Loucy (cell line): Measurements from ENCODE around the gene SLC43A2.

Source experiments
- H2AFZ ChIP-seq: fragments of 200-600 bp; sonication (generic); 2 replicates; pipeline ENCODE4 v1.6.0; 2016; ENCODE audit warnings: antibody characterized with exemption, mild to moderate bottlenecking, low read length, moderate library complexity
- H3F3A ChIP-seq: fragments of 200-600 bp; 2 replicates; pipeline ENCODE4 v1.6.0; 2016; ENCODE audit warnings: antibody characterized with exemption, low read depth, mild to moderate bottlenecking
- H3K27me3 ChIP-seq: fragments of 200-600 bp; sonication (generic); 2 replicates; pipeline ENCODE4 v1.6.1; 2014; ENCODE audit warnings: low read length, mild to moderate bottlenecking; ENCODE audit not compliant: insufficient read depth, poor library complexity, severe bottlenecking
- H3K36me3 ChIP-seq: fragments of 200-600 bp; sonication (generic); 2 replicates; pipeline ENCODE4 v1.6.1; 2016; ENCODE audit warnings: low read length; ENCODE audit not compliant: insufficient read depth
- H3K4me1 ChIP-seq: fragments of 200-600 bp; sonication (generic); 2 replicates; pipeline ENCODE4 v1.5.1; 2014; ENCODE audit warnings: low read length, mild to moderate bottlenecking; ENCODE audit not compliant: insufficient read depth, poor library complexity, severe bottlenecking
- H3K4me2 ChIP-seq: fragments of 200-600 bp; sonication (generic); 2 replicates; pipeline ENCODE4 v1.6.0; 2014; ENCODE audit warnings: antibody characterized with exemption, low read length, low read depth, mild to moderate bottlenecking; ENCODE audit not compliant: poor library complexity, severe bottlenecking
- H3K4me3 ChIP-seq: fragments of 200-600 bp; sonication (generic); 2 replicates; pipeline ENCODE4 v1.5.1; 2014; ENCODE audit warnings: low read length, mild to moderate bottlenecking, mixed read lengths; ENCODE audit not compliant: poor library complexity, severe bottlenecking
- H3K79me2 ChIP-seq: fragments of 200-600 bp; sonication (generic); 2 replicates; pipeline ENCODE4 v1.6.1; 2014; ENCODE audit warnings: low read length; ENCODE audit not compliant: insufficient read depth
- H3K9ac ChIP-seq: fragments of 200-600 bp; sonication (generic); 2 replicates; pipeline ENCODE4 v1.6.0; 2014; ENCODE audit warnings: mild to moderate bottlenecking, low read depth, low read length, moderate library complexity; ENCODE audit not compliant: poor library complexity, severe bottlenecking
- H3K9me2 ChIP-seq: fragments of 200-600 bp; sonication (generic); replicated peaks from 2 replicates; pipeline ENCODE4 v1.6.1; 2016; ENCODE audit warnings: low read depth, low read length, mixed read lengths
- H3K9me3 ChIP-seq: fragments of 200-600 bp; sonication (generic); 2 replicates; pipeline ENCODE4 v1.6.1; 2014; ENCODE audit warnings: mild to moderate bottlenecking, antibody characterized with exemption, low read length, low read depth; ENCODE audit not compliant: insufficient read depth
- H4K20me1 ChIP-seq: fragments of 200-600 bp; sonication (generic); 2 replicates; pipeline ENCODE4 v1.6.0; 2014; ENCODE audit warnings: antibody characterized with exemption, low read length, mild to moderate bottlenecking; ENCODE audit not compliant: insufficient read depth, poor library complexity, severe bottlenecking
- CTCF ChIP-seq: fragments of 200-600 bp; sonication (generic); conservative IDR thresholded peaks from 2 replicates; pipeline ENCODE4 v1.5.1; 2014; ENCODE audit warnings: mild to moderate bottlenecking, antibody characterized with exemption, low read length
- EZH2phosphoT487 ChIP-seq: fragments of 200-600 bp; IDR thresholded peaks from 2 replicates; pipeline ENCODE4 v1.6.1; 2018; ENCODE audit warnings: antibody characterized with exemption, mild to moderate bottlenecking, moderate library complexity, borderline replicate concordance

SLC43A2 gene

GRCh38 chr17:1620486-1620885 lies 8.1 kb downstream of the SLC43A2 start:
- Histone ChIP-seq H3K4me1 (peaks cover 8% of the 10 kb centered on the region), H3K27me3 (no peaks in the 10 kb centered on the region), H4K20me1 (no peaks in the 10 kb centered on the region), H3K79me2 (peaks cover 27% of the 10 kb centered on the region; the same call in 1 of the 2 replicates), H3K9ac (peak overlapping the region; percentile 2), H3K4me3 (no peak overlapping the region), H3K9me3 (no peaks in the 10 kb centered on the region), H2AFZ (no peak overlapping the region), H3F3A (no peaks in the 10 kb centered on the region), H3K9me2 (no peaks in the 10 kb centered on the region), H3K4me2 (no peak overlapping the region), H3K36me3 (no peaks in the 10 kb centered on the region)
- TF ChIP-seq CTCF (no peak), EZH2phosphoT487 (no peak)

GRCh38 chr17:1617620-1618174 lies 10.9 kb downstream of the SLC43A2 start:
- TF ChIP-seq EZH2phosphoT487, result no peak
- TF ChIP-seq CTCF, result no peak
- Histone ChIP-seq H3K9me3 (no peaks in the 10 kb centered on the region), H3K79me2 (0 out of 2 replicates have a peak, but pooled peaks cover 9% of the 10 kb centered on the region), H3F3A (no peaks in the 10 kb centered on the region), H3K9ac (no peak overlapping the region), H4K20me1 (no peaks in the 10 kb centered on the region), H3K4me1 (no peaks in the 10 kb centered on the region), H3K4me2 (no peak overlapping the region), H2AFZ (no peak overlapping the region), H3K36me3 (no peaks in the 10 kb centered on the region; the same call in 1 of the 2 replicates), H3K4me3 (no peak overlapping the region), H3K9me2 (no peaks in the 10 kb centered on the region), H3K27me3 (no peaks in the 10 kb centered on the region)

GRCh38 chr17:1616101-1616500 lies 12.5 kb downstream of the SLC43A2 start:
- no peak overlapping the region for H3K4me3 ChIP-seq
- no peaks in the 10 kb centered on the region for H3K9me2 ChIP-seq
- H4K20me1 ChIP-seq, result no peaks in the 10 kb centered on the region
- no peaks in the 10 kb centered on the region for H3K4me1 ChIP-seq
- no peaks in the 10 kb centered on the region; the same call in 1 of the 2 replicates for H3K36me3 ChIP-seq
- H3F3A ChIP-seq, result no peaks in the 10 kb centered on the region
- no peak overlapping the region for H3K4me2 ChIP-seq
- H3K9me3 ChIP-seq, result no peaks in the 10 kb centered on the region
- H3K79me2 ChIP-seq, result 0 out of 2 replicates have a peak, but pooled peaks cover 6% of the 10 kb centered on the region
- no peak overlapping the region for H2AFZ ChIP-seq
- H3K9ac ChIP-seq, result no peak overlapping the region
- no peaks in the 10 kb centered on the region for H3K27me3 ChIP-seq
- TF ChIP-seq EZH2phosphoT487 (no peak), CTCF (no peak)
